Measurements from ENCODE around the gene SLC25A48.
A peak's percentile ranks its signal among the peaks of the same experiment; 100 is the strongest.

Gene SLC25A48

DNA sequence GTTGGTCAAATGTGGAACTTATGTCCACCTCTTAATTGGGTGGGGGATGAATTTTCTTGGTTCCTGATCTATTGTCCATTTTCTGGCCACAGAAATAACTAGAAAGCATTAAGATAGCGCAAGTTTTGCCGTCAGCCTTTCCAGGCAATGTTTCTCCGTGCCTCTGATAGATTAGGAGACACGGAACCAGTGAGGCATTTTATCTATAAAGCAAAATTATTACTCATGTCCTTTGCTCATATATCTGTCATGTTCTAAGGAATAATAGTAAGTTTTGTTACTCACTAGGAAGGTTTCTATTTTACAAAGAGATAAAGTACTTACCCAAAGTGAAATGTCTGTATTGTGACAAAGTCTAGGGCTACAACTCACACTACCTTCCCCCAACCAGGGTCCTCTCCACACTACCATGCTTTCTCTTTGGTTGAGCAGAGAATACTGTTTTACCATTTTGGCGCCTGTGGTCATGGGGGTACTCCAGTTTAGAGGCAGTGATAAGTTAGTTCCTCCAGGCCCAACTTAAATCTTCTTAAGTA is 81.1 kb downstream of the SLC25A48 start:
- Histone ChIP-seq H4K12ac (ENCODE audit: low read depth, low read length) (no peak overlapping the region), H3K79me1 (ENCODE audit: low read length) (no peaks in the 10 kb centered on the region), H3K4me3 (ENCODE audit: low read depth, low read length) (no peak overlapping the region), H3K18ac (ENCODE audit: low read length) (no peak overlapping the region), H2BK12ac (ENCODE audit: low read length) (no peak overlapping the region), H3K14ac (ENCODE audit: low read length) (no peak overlapping the region), H3K27ac (ENCODE audit: low read depth, low read length) (no peak overlapping the region), H3K4me1 (ENCODE audit: control insufficient read depth in 1 of 2, insufficient read depth in 2 of 2, low read length in 2 of 2) (no peaks in the 10 kb centered on the region), H4K8ac (ENCODE audit: low read depth, low read length) (no peak overlapping the region), H2AK5ac (ENCODE audit: low read length) (no peak overlapping the region), H3K23ac (ENCODE audit: low read length) (no peak overlapping the region), H2AFZ (ENCODE audit: insufficient read depth, low read length, poor library complexity) (no peak overlapping the region), H3K36me3 (ENCODE audit: control insufficient read depth in 1 of 2, insufficient read depth in 2 of 2, low read length in 2 of 2) (no peaks in the 10 kb centered on the region), H3K4me2 (ENCODE audit: low read length) (no peak overlapping the region), H3K9me3 (ENCODE audit: insufficient read depth, low read depth, low read length) (peaks cover 1% of the 10 kb centered on the region), H2BK120ac (ENCODE audit: insufficient read depth, low read length, poor library complexity) (no peak overlapping the region), H4K91ac (ENCODE audit: low read depth, low read length) (no peak overlapping the region), H3K9ac (ENCODE audit: low read length) (no peak overlapping the region), H3K4ac (ENCODE audit: low read depth, low read length) (no peak overlapping the region), H3K79me2 (ENCODE audit: control insufficient read depth, insufficient read depth, low read length, poor library complexity) (no peaks in the 10 kb centered on the region), H3K27me3 (ENCODE audit: insufficient read depth, low read length) (no peaks in the 10 kb centered on the region), H2BK5ac (ENCODE audit: low read depth, low read length, poor library complexity) (no peak overlapping the region)
- DNase-seq: no peak
- WGBS (ENCODE audit: extremely low coverage, insufficient coverage, insufficient read length): no CpG with 5 or more reads among the region's 5 CpGs

- no peak overlapping the region for H2BK5ac ChIP-seq (ENCODE audit: low read depth, low read length, poor library complexity)
- no peak overlapping the region for H3K4ac ChIP-seq (ENCODE audit: low read depth, low read length)
- no peaks in the 10 kb centered on the region for H3K36me3 ChIP-seq (ENCODE audit: control insufficient read depth in 1 of 2, insufficient read depth in 2 of 2, low read length in 2 of 2)
- H3K18ac ChIP-seq (ENCODE audit: low read length): no peak overlapping the region
- no peak overlapping the region for H4K12ac ChIP-seq (ENCODE audit: low read depth, low read length)
- no peaks in the 10 kb centered on the region for H3K79me2 ChIP-seq (ENCODE audit: control insufficient read depth, insufficient read depth, low read length, poor library complexity)
- no peak overlapping the region for H3K9ac ChIP-seq (ENCODE audit: low read length)
- H3K79me1 ChIP-seq (ENCODE audit: low read length): no peaks in the 10 kb centered on the region
- no CpG with 5 or more reads among the region's 8 CpGs for WGBS (ENCODE audit: extremely low coverage, insufficient coverage, insufficient read length)
- no peak overlapping the region for H4K8ac ChIP-seq (ENCODE audit: low read depth, low read length)
- no peak overlapping the region for H2AFZ ChIP-seq (ENCODE audit: insufficient read depth, low read length, poor library complexity)
- H3K4me2 ChIP-seq (ENCODE audit: low read length): no peak overlapping the region
- H2BK120ac ChIP-seq (ENCODE audit: insufficient read depth, low read length, poor library complexity): no peak overlapping the region
- H3K27me3 ChIP-seq (ENCODE audit: insufficient read depth, low read length): no peaks in the 10 kb centered on the region
- H3K23ac ChIP-seq (ENCODE audit: low read length): no peak overlapping the region
- H3K4me3 ChIP-seq (ENCODE audit: low read depth, low read length): no peak overlapping the region
- no peak overlapping the region for H2BK12ac ChIP-seq (ENCODE audit: low read length)
- DNase-seq: no peak
- no peak overlapping the region for H2AK5ac ChIP-seq (ENCODE audit: low read length)
- no peak overlapping the region for H3K14ac ChIP-seq (ENCODE audit: low read length)
- H3K9me3 ChIP-seq (ENCODE audit: insufficient read depth, low read depth, low read length): no peaks in the 10 kb centered on the region
- no peak overlapping the region for H3K27ac ChIP-seq (ENCODE audit: low read depth, low read length)
- no peaks in the 10 kb centered on the region for H3K4me1 ChIP-seq (ENCODE audit: control insufficient read depth in 1 of 2, insufficient read depth in 2 of 2, low read length in 2 of 2)
- no peak overlapping the region for H4K91ac ChIP-seq (ENCODE audit: low read depth, low read length)
Measured at GRCh38 chr5:135916638-135917263, 82.3 kb downstream of the SLC25A48 start.

GRCh38 chr5:135920199-135920598 is 85.7 kb downstream of the SLC25A48 start:
- H3K4ac ChIP-seq (ENCODE audit: low read depth, low read length): no peak overlapping the region
- H4K12ac ChIP-seq (ENCODE audit: low read depth, low read length): no peak overlapping the region
- H2BK5ac ChIP-seq (ENCODE audit: low read depth, low read length, poor library complexity): no peak overlapping the region
- H3K9ac ChIP-seq (ENCODE audit: low read length): no peak overlapping the region
- H2AK5ac ChIP-seq (ENCODE audit: low read length): no peak overlapping the region
- H4K91ac ChIP-seq (ENCODE audit: low read depth, low read length): no peak overlapping the region
- no peaks in the 10 kb centered on the region for H3K79me1 ChIP-seq (ENCODE audit: low read length)
- no peaks in the 10 kb centered on the region for H3K4me1 ChIP-seq (ENCODE audit: control insufficient read depth in 1 of 2, insufficient read depth in 2 of 2, low read length in 2 of 2)
- H3K4me3 ChIP-seq (ENCODE audit: low read depth, low read length): no peak overlapping the region
- H3K4me2 ChIP-seq (ENCODE audit: low read length): no peak overlapping the region
- no peaks in the 10 kb centered on the region for H3K36me3 ChIP-seq (ENCODE audit: control insufficient read depth in 1 of 2, insufficient read depth in 2 of 2, low read length in 2 of 2)
- H3K79me2 ChIP-seq (ENCODE audit: control insufficient read depth, insufficient read depth, low read length, poor library complexity): no peaks in the 10 kb centered on the region
- H3K27ac ChIP-seq (ENCODE audit: low read depth, low read length): no peak overlapping the region
- no peak overlapping the region for H2BK12ac ChIP-seq (ENCODE audit: low read length)
- no peaks in the 10 kb centered on the region for H3K27me3 ChIP-seq (ENCODE audit: insufficient read depth, low read length)
- WGBS (ENCODE audit: extremely low coverage, insufficient coverage, insufficient read length): no CpG with 5 or more reads among the region's 3 CpGs
- H3K9me3 ChIP-seq (ENCODE audit: insufficient read depth, low read depth, low read length): no peaks in the 10 kb centered on the region
- no peak overlapping the region for H3K23ac ChIP-seq (ENCODE audit: low read length)
- H3K14ac ChIP-seq (ENCODE audit: low read length): no peak overlapping the region
- H2BK120ac ChIP-seq (ENCODE audit: insufficient read depth, low read length, poor library complexity): no peak overlapping the region
- no peak overlapping the region for H4K8ac ChIP-seq (ENCODE audit: low read depth, low read length)
- H3K18ac ChIP-seq (ENCODE audit: low read length): no peak overlapping the region
- H2AFZ ChIP-seq (ENCODE audit: insufficient read depth, low read length, poor library complexity): no peak overlapping the region
- no peak for DNase-seq

DNA sequence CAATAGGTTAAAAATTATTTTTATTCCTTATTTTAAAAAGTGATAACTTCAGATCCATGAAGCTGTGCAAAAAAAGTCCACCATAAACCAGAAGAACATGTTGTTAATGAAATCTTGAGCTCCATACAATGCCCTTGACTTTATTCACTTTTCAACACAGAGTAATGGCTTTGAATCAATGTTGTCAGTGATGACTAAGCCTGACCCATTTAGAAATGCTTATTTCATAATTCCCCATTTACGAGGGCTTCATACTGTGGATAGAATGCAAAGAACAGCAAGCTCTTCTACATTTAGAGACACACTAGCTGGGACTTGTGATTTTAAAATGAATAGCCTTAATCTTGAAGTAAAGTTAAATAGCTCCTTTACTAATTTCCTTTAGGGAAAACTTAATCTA is 86.9 kb downstream of the SLC25A48 start:
- Histone ChIP-seq H2BK12ac (ENCODE audit: low read length) (no peak overlapping the region), H3K14ac (ENCODE audit: low read length) (no peak overlapping the region), H2BK5ac (ENCODE audit: low read depth, low read length, poor library complexity) (no peak overlapping the region), H4K12ac (ENCODE audit: low read depth, low read length) (no peak overlapping the region), H4K91ac (ENCODE audit: low read depth, low read length) (no peak overlapping the region), H3K9ac (ENCODE audit: low read length) (no peak overlapping the region), H3K79me2 (ENCODE audit: control insufficient read depth, insufficient read depth, low read length, poor library complexity) (no peaks in the 10 kb centered on the region), H3K36me3 (ENCODE audit: control insufficient read depth in 1 of 2, insufficient read depth in 2 of 2, low read length in 2 of 2) (no peaks in the 10 kb centered on the region), H3K27ac (ENCODE audit: low read depth, low read length) (no peak overlapping the region), H3K79me1 (ENCODE audit: low read length) (no peaks in the 10 kb centered on the region), H3K4ac (ENCODE audit: low read depth, low read length) (no peak overlapping the region), H2BK120ac (ENCODE audit: insufficient read depth, low read length, poor library complexity) (no peak overlapping the region), H4K8ac (ENCODE audit: low read depth, low read length) (no peak overlapping the region), H2AFZ (ENCODE audit: insufficient read depth, low read length, poor library complexity) (no peak overlapping the region), H2AK5ac (ENCODE audit: low read length) (no peak overlapping the region), H3K4me2 (ENCODE audit: low read length) (no peak overlapping the region), H3K27me3 (ENCODE audit: insufficient read depth, low read length) (no peaks in the 10 kb centered on the region), H3K23ac (ENCODE audit: low read length) (no peak overlapping the region), H3K4me3 (ENCODE audit: low read depth, low read length) (no peak overlapping the region), H3K4me1 (ENCODE audit: control insufficient read depth in 1 of 2, insufficient read depth in 2 of 2, low read length in 2 of 2) (no peaks in the 10 kb centered on the region), H3K18ac (ENCODE audit: low read length) (no peak overlapping the region), H3K9me3 (ENCODE audit: insufficient read depth, low read depth, low read length) (no peaks in the 10 kb centered on the region)
- WGBS (ENCODE audit: extremely low coverage, insufficient coverage, insufficient read length): no CpG with 5 or more reads among the region's 1 CpG
- DNase-seq: peak in 1 of 2 donors; percentile 5
